KMS-11 (cell line): ENCODE measurements around the gene UCHL3.

Experiments
- H2AFZ ChIP-seq: fragments of 200-600 bp; sonication (generic); 2 replicates; pipeline ENCODE4 v1.6.1; 2016; ENCODE audit warnings: antibody characterized with exemption, mixed run types, low read depth
- H3K27ac ChIP-seq: fragments of 200-600 bp; sonication (generic); 2 replicates; pipeline ENCODE4 v1.6.1; 2016; ENCODE audit warnings: mild to moderate bottlenecking, mixed run types
- H3K27me3 ChIP-seq: fragments of 200-600 bp; sonication (generic); 2 replicates; pipeline ENCODE4 v1.6.1; 2017; ENCODE audit warnings: mild to moderate bottlenecking, low read depth, mixed run types, moderate library complexity; ENCODE audit not compliant: insufficient read depth
- H3K36me3 ChIP-seq: fragments of 200-600 bp; sonication (generic); 2 replicates; pipeline ENCODE4 v1.6.1; 2017; ENCODE audit warnings: mild to moderate bottlenecking, mixed run types; ENCODE audit not compliant: insufficient read depth
- H3K4me1 ChIP-seq: fragments of 200-600 bp; sonication (generic); 2 replicates; pipeline ENCODE4 v1.6.1; 2016; ENCODE audit warnings: mild to moderate bottlenecking, low read depth, mixed run types; ENCODE audit not compliant: poor library complexity, severe bottlenecking
- H3K4me2 ChIP-seq: fragments of 200-600 bp; sonication (generic); 2 replicates; pipeline ENCODE4 v1.7.0; 2016; ENCODE audit warnings: mild to moderate bottlenecking, mixed run types
- H3K4me3 ChIP-seq: fragments of 200-600 bp; sonication (generic); IDR thresholded peaks from 2 replicates; pipeline ENCODE4 v1.6.1; 2017; ENCODE audit warnings: low read depth, low read length, mixed read lengths; ENCODE audit not compliant: insufficient read depth
- H3K79me2 ChIP-seq: fragments of 200-600 bp; sonication (generic); 2 replicates; pipeline ENCODE4 v1.6.1; 2016; ENCODE audit warnings: low read depth, mixed run types; ENCODE audit not compliant: insufficient read depth
- H3K9ac ChIP-seq: fragments of 200-600 bp; sonication (generic); 2 replicates; pipeline ENCODE4 v1.6.1; 2016; ENCODE audit warnings: mild to moderate bottlenecking, mixed run types
- H4K20me1 ChIP-seq: fragments of 200-600 bp; sonication (generic); 2 replicates; pipeline ENCODE4 v1.6.1; 2016; ENCODE audit warnings: mild to moderate bottlenecking, mixed run types; ENCODE audit not compliant: insufficient read depth
- CTCF ChIP-seq: fragments of 200-600 bp; sonication (generic); conservative IDR thresholded peaks from 2 replicates; pipeline ENCODE4 v1.6.1; 2017; ENCODE audit warnings: low read depth, mild to moderate bottlenecking, antibody characterized with exemption, low read length, moderate library complexity, mixed read lengths

The UCHL3 gene

GRCh38 chr13:75514080-75514995, 35.3 kb upstream of the UCHL3 start:
- Histone ChIP-seq H3K79me2 (no peaks in the 10 kb centered on the region), H3K9ac (no peak overlapping the region), H3K4me2 (no peak overlapping the region), H2AFZ (no peak overlapping the region), H3K27ac (no peak overlapping the region), H3K36me3 (no peaks in the 10 kb centered on the region), H3K4me1 (peaks cover 14% of the 10 kb centered on the region), H4K20me1 (no peaks in the 10 kb centered on the region), H3K27me3 (no peaks in the 10 kb centered on the region), H3K4me3 (no peak overlapping the region)
- no peak for TF ChIP-seq CTCF

- Histone ChIP-seq H3K4me2 (no peak overlapping the region), H3K4me1 (no peaks in the 10 kb centered on the region), H4K20me1 (no peaks in the 10 kb centered on the region)
Observed at GRCh38 chr13:75518439-75519088, 31.0 kb upstream of the UCHL3 start.

GRCh38 chr13:75521956-75522355, 27.6 kb upstream of the UCHL3 start:
- Histone ChIP-seq H2AFZ (no peak overlapping the region), H3K27me3 (no peaks in the 10 kb centered on the region), H3K79me2 (no peaks in the 10 kb centered on the region), H3K4me2 (no peak overlapping the region), H3K9ac (no peak overlapping the region), H3K4me1 (no peaks in the 10 kb centered on the region), H3K36me3 (no peaks in the 10 kb centered on the region), H3K4me3 (no peak overlapping the region), H4K20me1 (no peaks in the 10 kb centered on the region), H3K27ac (no peak overlapping the region)
- TF ChIP-seq CTCF, result no peak

More at GRCh38 chr13:75518439-75519088, 31.0 kb upstream of the UCHL3 start:
- no peaks in the 10 kb centered on the region for H3K36me3 ChIP-seq
- no peak for TF ChIP-seq CTCF
- no peaks in the 10 kb centered on the region for H3K27me3 ChIP-seq
- H3K79me2 ChIP-seq, result no peaks in the 10 kb centered on the region
- no peak overlapping the region for H3K4me3 ChIP-seq
- no peak overlapping the region for H3K9ac ChIP-seq
- H2AFZ ChIP-seq, result no peak overlapping the region
- H3K27ac ChIP-seq, result no peak overlapping the region

DNA sequence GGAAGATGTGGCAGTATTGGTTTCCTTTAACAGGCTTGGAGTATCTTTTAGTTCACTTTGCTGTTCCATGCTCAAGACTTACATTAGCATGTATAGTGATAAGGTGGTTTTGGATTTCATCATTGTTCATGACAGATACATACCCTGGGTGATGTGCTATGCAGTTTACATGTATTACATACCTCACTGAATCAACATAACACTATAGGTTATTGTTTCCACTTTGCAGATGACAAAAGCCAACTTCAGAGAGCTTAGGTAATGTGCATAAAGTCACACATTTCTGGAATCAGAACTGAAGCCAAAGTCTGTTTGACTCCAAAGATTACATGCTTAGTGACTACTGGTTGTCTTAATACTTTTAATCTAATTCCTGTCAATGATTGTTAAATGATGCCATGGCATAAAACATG, 19.0 kb upstream of the UCHL3 start:
- H4K20me1 ChIP-seq, result no peaks in the 10 kb centered on the region
- no peak overlapping the region for H3K27ac ChIP-seq
- no peaks in the 10 kb centered on the region for H3K79me2 ChIP-seq
- H3K27me3 ChIP-seq, result no peaks in the 10 kb centered on the region
- no peaks in the 10 kb centered on the region for H3K4me1 ChIP-seq
- H3K4me2 ChIP-seq, result no peak overlapping the region
- H3K9ac ChIP-seq, result no peak overlapping the region
- H3K4me3 ChIP-seq, result no peak overlapping the region
- no peak overlapping the region for H2AFZ ChIP-seq
- H3K36me3 ChIP-seq, result no peaks in the 10 kb centered on the region
- no peak for TF ChIP-seq CTCF
